ENCODE results near the gene FYN.
A peak's percentile ranks its signal among the peaks of the same experiment; 100 is the strongest.

The FYN gene

DNA sequence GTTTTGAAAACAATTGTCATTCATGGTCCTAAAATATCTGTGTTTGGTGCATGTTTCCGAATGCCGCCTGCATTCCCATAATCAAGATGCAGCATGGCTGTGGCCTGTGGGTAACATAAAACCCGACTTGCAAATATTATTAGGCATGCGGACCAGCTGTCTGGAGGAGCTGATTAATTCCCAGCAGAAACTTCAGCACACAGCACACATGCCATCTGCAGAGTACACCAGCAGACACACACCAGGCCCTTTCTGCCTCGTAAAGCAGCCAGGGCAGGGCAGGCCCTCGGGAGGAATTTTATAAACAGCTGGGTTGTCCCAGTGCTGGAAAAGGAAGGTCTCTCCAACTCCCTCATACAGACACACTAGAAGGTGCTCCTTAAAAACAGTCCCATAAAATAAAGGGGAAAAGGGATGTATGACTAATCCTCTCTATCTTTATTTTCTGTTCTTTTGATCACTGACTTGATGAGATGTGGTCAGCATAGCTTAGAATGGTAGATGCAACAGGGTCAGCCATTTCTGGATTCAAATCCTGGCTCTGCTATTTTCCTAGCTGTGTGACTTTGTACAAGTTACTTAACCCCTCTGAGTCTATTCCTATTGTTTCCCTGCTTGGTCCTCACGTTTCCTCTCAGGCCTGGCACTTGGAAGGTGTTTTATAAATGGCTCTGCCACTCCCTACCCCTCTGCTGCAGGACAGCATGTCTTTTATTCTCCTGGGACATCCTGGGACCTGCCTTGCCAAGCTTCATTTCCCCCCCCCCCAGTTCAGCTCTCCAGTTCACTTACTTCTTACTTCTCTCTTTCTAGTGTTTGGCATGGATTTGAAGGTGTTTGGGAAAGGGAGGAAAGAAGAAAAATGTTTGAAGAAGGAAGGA, 181.7 kb downstream of the FYN start:
- DNase-seq (ENCODE audit: low read depth) = no peak
- H3K4me3 ChIP-seq (ENCODE audit: low read length) = no peak overlapping the region
- TF ChIP-seq, protein P1, sequence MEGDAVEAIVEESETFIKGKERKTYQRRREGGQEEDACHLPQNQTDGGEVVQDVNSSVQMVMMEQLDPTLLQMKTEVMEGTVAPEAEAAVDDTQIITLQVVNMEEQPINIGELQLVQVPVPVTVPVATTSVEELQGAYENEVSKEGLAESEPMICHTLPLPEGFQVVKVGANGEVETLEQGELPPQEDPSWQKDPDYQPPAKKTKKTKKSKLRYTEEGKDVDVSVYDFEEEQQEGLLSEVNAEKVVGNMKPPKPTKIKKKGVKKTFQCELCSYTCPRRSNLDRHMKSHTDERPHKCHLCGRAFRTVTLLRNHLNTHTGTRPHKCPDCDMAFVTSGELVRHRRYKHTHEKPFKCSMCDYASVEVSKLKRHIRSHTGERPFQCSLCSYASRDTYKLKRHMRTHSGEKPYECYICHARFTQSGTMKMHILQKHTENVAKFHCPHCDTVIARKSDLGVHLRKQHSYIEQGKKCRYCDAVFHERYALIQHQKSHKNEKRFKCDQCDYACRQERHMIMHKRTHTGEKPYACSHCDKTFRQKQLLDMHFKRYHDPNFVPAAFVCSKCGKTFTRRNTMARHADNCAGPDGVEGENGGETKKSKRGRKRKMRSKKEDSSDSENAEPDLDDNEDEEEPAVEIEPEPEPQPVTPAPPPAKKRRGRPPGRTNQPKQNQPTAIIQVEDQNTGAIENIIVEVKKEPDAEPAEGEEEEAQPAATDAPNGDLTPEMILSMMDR (IDR thresholded peaks at IDR 0.05; ENCODE audit: insufficient read depth, low read depth, low read length, missing control alignments) = no peak

DNA sequence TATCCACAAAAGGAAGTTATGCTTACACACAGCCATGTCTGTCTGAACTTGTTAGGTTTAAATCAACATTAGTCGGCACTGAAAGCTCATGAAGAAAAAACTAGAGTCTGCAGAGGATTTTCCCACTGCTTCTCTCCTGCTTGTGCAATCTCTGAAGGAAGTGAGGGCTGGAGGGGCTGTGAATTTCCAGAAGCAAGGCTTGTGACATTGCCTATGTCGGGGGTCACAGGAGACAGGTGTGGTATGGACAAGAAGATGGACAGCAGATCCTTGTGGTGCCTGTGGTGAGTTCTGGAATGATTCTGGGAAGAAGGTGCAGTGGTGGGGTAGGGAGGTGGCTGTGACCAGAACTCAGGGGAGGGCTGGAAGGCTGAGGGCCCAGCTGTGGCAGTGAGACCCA, 183.3 kb downstream of the FYN start:
- no peak overlapping the region for H3K4me3 ChIP-seq (ENCODE audit: low read length)
- DNase-seq (ENCODE audit: low read depth) = peak; percentile 70
- TF ChIP-seq, protein P1 (IDR thresholded peaks at IDR 0.05; ENCODE audit: insufficient read depth, low read depth, low read length, missing control alignments) = no peak

DNA sequence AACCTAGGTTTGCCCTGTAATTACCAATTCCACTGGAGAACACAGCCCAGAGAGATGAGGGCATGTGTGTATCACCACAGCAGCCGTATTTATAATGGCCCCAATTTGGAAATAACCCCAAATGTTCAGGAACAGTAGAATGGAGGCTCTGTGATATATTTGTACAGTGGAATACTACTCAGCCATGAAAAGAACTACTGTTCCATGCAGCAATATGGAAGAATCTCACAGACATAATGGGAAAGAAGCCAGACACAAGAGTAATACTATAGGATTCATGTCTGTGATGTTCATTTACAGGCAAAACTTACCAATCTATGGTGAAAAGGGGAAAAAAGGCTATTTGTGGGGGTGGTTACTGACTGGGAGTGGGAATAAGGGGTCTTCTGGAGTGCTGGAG, 183.8 kb downstream of the FYN start:
- H3K4me3 ChIP-seq (ENCODE audit: low read length) = no peak overlapping the region
- TF ChIP-seq, protein P1 (IDR thresholded peaks at IDR 0.05; ENCODE audit: insufficient read depth, low read depth, low read length, missing control alignments) = no peak
- DNase-seq (ENCODE audit: low read depth) = no peak

DNA sequence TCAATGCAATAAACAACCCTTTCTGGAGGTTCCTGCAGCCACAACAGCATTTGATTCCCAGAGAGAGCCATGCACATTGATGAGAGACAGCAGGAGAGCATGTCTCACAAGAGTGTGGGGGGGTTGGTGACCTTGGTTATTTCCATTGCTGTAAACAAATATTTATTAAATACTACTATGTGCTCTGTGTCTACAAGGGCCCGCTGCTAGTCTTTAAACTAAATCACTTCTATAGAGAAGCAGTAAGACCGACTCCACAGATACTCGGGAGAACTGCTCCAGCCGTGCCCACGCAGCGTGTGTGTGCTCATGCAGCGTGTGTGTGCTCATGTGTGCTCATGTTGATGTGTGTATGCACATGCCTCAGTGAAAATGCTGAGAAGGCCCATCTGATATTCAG, 184.9 kb downstream of the FYN start:
- H3K4me3 ChIP-seq (ENCODE audit: low read length) = no peak overlapping the region
- no peak for DNase-seq (ENCODE audit: low read depth)
- TF ChIP-seq, protein P1 (IDR thresholded peaks at IDR 0.05; ENCODE audit: insufficient read depth, low read depth, low read length, missing control alignments) = no peak

DNA sequence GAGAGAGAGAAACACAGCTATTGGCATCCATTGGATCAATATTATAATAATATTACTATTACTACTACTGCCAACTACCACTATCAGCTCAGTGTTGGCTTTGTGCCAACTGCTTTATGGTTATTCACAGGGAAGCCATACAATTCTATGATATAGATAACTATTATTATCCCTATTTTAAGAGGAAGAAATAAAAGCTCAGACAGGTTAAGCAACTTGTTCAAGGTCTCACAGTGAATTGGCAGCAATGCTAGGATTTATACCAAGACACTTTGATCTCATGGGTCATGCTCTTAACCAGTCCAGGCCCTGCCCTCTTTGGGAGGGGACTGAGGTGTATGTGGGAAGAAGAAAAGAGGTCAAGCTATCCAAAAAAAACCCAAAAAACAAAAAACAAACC, 185.6 kb downstream of the FYN start:
- no peak overlapping the region for H3K4me3 ChIP-seq (ENCODE audit: low read length)
- peak; percentile 5 for DNase-seq (ENCODE audit: low read depth)
- TF ChIP-seq, protein P1 (IDR thresholded peaks at IDR 0.05; ENCODE audit: insufficient read depth, low read depth, low read length, missing control alignments) = no peak

DNA sequence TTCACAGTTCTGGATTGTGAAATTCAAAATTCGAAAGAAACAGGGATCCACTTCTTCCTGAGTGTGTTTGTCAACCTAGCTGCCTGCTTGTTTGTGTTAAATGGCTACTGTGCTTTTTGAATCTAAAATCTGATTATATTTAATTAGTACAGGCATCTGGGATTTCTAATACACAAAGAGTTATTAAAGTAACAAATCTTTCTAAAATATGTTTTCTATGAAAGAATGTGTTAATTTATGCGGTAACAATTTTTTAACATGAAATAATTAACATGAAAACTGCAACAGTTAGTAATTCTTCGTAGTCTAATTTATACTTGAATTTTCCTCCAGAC, 186.4 kb downstream of the FYN start:
- TF ChIP-seq, protein P1 (IDR thresholded peaks at IDR 0.05; ENCODE audit: insufficient read depth, low read depth, low read length, missing control alignments) = no peak
- no peak overlapping the region for H3K4me3 ChIP-seq (ENCODE audit: low read length)
- DNase-seq (ENCODE audit: low read depth) = no peak
